Measurements from ENCODE around the gene MSN. TPM values are rescaled to one million over a fixed set of nuclear protein-coding genes. Genes with fewer than 3 reads are reported as not detected.

MSN gene
- total and polyA plus RNA-seq, 10 of the 15 experiments (the other 5 are each of a cell fraction or from before 2014, with no cell fraction given): 93.8 to 432 (median 270) TPM

DNA sequence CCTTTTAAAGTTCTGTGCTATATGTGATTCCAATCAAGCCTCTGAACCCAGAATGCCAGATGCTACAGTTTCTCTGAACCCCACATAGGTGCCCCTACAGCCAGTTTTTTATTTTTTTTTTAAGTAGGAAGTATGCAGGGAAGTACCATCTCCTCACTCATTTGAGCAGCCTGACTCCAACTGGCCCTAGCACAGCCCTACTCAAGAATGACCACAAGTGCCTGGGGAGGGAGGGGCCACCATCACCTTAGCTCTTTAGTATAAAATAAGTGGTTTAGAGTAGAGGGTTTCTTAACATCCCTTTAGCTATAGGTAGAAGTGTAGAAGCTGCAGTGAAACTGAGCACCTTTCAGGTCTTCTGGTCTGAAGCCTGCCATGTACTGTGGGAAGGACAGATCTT lies 14.4 kb downstream of the MSN start (continued):
- TF ChIP-seq MYB (IDR thresholded peaks at IDR 0.05; ENCODE audit: borderline replicate concordance, low read depth, low read length): no peak
- TF ChIP-seq MYC (IDR thresholded peaks at IDR 0.05; ENCODE audit: insufficient read depth, insufficient read length, insufficient replicate concordance, low read length, severe bottlenecking): no peak
- TF ChIP-seq SREBF1 (IDR thresholded peaks at IDR 0.05; ENCODE audit: low read length): no peak
- no peak for TF ChIP-seq RB1 (IDR thresholded peaks at IDR 0.05; ENCODE audit: borderline replicate concordance)
- TF ChIP-seq HDAC2 (IDR thresholded peaks at IDR 0.05): no peak
- TF ChIP-seq, protein P1, sequence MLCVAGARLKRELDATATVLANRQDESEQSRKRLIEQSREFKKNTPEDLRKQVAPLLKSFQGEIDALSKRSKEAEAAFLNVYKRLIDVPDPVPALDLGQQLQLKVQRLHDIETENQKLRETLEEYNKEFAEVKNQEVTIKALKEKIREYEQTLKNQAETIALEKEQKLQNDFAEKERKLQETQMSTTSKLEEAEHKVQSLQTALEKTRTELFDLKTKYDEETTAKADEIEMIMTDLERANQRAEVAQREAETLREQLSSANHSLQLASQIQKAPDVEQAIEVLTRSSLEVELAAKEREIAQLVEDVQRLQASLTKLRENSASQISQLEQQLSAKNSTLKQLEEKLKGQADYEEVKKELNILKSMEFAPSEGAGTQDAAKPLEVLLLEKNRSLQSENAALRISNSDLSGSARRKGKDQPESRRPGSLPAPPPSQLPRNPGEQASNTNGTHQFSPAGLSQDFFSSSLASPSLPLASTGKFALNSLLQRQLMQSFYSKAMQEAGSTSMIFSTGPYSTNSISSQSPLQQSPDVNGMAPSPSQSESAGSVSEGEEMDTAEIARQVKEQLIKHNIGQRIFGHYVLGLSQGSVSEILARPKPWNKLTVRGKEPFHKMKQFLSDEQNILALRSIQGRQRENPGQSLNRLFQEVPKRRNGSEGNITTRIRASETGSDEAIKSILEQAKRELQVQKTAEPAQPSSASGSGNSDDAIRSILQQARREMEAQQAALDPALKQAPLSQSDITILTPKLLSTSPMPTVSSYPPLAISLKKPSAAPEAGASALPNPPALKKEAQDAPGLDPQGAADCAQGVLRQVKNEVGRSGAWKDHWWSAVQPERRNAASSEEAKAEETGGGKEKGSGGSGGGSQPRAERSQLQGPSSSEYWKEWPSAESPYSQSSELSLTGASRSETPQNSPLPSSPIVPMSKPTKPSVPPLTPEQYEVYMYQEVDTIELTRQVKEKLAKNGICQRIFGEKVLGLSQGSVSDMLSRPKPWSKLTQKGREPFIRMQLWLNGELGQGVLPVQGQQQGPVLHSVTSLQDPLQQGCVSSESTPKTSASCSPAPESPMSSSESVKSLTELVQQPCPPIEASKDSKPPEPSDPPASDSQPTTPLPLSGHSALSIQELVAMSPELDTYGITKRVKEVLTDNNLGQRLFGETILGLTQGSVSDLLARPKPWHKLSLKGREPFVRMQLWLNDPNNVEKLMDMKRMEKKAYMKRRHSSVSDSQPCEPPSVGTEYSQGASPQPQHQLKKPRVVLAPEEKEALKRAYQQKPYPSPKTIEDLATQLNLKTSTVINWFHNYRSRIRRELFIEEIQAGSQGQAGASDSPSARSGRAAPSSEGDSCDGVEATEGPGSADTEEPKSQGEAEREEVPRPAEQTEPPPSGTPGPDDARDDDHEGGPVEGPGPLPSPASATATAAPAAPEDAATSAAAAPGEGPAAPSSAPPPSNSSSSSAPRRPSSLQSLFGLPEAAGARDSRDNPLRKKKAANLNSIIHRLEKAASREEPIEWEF (IDR thresholded peaks at IDR 0.05; ENCODE audit: insufficient replicate concordance, low read depth, low read length): no peak
- TF ChIP-seq KAT2A (conservative IDR thresholded peaks at IDR 0.05; ENCODE audit: control insufficient read depth, low read depth, low read length): no peak

DNA sequence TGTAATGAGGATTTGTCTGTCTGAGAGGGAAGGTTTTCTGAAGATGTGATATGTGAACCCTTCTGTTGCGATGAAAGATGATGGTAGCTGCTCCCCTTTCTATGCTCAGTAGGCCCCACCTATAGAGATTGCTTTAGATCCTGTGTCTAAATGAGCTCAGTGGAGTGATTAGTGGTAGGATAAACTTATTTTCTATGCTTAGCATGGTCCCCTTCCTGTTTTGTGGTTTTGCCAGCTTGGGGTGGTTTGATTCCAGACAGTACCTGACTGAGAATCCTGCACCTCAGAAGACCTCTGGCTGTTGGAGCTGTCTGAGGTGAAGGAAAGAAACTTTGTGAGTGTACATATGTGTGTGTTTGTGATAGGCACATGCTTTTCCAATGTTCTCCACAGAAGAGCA lies 17.7 kb downstream of the MSN start:
- ChIA-PET SMC1A (ENCODE audit: uncharacterized antibody, unreplicated experiment) (interaction anchor here (0.8 to 9.0 kb wide), 3 partner anchors 11 to 88 kb away, joined by 3 to 112 read pairs (median 30); partner anchors contain the start of gene MSN), RAD21 (ENCODE audit: unreplicated experiment) (interaction anchor here (2.0 to 9.6 kb wide), 3 partner anchors 11 to 14 kb away, joined by 9 to 109 read pairs (median 21); partner anchors contain the start of gene MSN), CTCF (interaction anchor here (1.6 to 1.7 kb wide), 2 partner anchors 13 to 16 kb away, joined by 4 to 5 read pairs; no protein-coding TSS in a partner anchor), POLR2A (no interaction called here)
- Histone ChIP-seq H3K4me2 (ENCODE audit: control insufficient read depth, insufficient read depth) (no peak overlapping the region), H3K36me3 (ENCODE audit: control insufficient read depth in 2 of 2, insufficient read depth in 2 of 2, low read length in 1 of 2) (no peaks in the 10 kb centered on the region; a peak in 1 of 4 replicates), H3K9me3 (replicated peaks; ENCODE audit: control insufficient read depth, insufficient read depth, low read length) (no peaks in the 10 kb centered on the region), H3K27me3 (replicated peaks in 1 of 2; ENCODE audit: control insufficient read depth in 2 of 2, insufficient read depth in 2 of 2, low read length in 1 of 2) (no peaks in the 10 kb centered on the region), H3K4me3 (no peak overlapping the region), H3K9ac (ENCODE audit: control insufficient read depth, insufficient read depth, low read length) (no peak overlapping the region), H2AFZ (ENCODE audit: control insufficient read depth, low read depth, low read length) (no peak overlapping the region), H4K20me1 (ENCODE audit: control insufficient read depth, insufficient read depth) (no peaks in the 10 kb centered on the region; the same call in 1 of the 2 replicates), H3K27ac (ENCODE audit: control insufficient read depth, insufficient read depth) (no peak overlapping the region), H3K79me2 (ENCODE audit: control insufficient read depth, insufficient read depth, low read length) (peaks cover 78% of the 10 kb centered on the region), H3K4me1 (ENCODE audit: control insufficient read depth, insufficient read depth, low read length) (peaks cover 38% of the 10 kb centered on the region)
- WGBS (ENCODE audit: insufficient coverage, insufficient replicate concordance, low lambda C conversion rate, missing lambda C conversion rate): 100% methylated on average over 1 of the region's 1 CpG
- DNase-seq (ENCODE audit: low read depth, low spot score) (no peak), FAIRE-seq (no peak), ATAC-seq (no peak)
- in situ Hi-C loops (cut with MboI): no loop called here
- TF ChIP-seq RUNX3 (IDR thresholded peaks at IDR 0.05; ENCODE audit: low read length): 0 out of 2 replicates have a peak, but pooled peaks have one; percentile 24
- no peak for TF ChIP-seq POU2F2 (IDR thresholded peaks at IDR 0.05; ENCODE audit: borderline replicate concordance, low read depth, low read length)
- intact Hi-C loops (cut with micrococcal nuclease; ENCODE audit: unreplicated experiment): no loop called here
- no TSS peak for BruUV-seq (replicated peaks)

Measured in GM12878 (cell line).